Muscle of arm (tissue), 12 donors: ENCODE data around the gene EHMT1. TPM values are rescaled to one million over a fixed set of nuclear protein-coding genes. Genes with fewer than 3 reads are reported as not detected.
"Not testable (repeated sequence)": the region's sequence is repeated elsewhere in the genome, so short reads cannot be mapped to it uniquely, and the experiment has no call there.

Source experiments
- DNase-seq: peaks from one replicate; pipeline ENCODE4 v3.0.0-alpha.2; 2013
- polyA plus RNA-seq, 12 donors: library from polyadenylated mRNA; unstranded; fragments of 120-200 nt; gene quantifications; one replicate each; pipeline ENCODE4 v1.2.1, GENCODE V29; 2013; ENCODE audit not compliant: insufficient read length in 12 of 12

Gene EHMT1
- polyA plus RNA-seq, 12 donors = 36.6 to 71.7 (median 43.4) TPM; not detected in 1

DNA sequence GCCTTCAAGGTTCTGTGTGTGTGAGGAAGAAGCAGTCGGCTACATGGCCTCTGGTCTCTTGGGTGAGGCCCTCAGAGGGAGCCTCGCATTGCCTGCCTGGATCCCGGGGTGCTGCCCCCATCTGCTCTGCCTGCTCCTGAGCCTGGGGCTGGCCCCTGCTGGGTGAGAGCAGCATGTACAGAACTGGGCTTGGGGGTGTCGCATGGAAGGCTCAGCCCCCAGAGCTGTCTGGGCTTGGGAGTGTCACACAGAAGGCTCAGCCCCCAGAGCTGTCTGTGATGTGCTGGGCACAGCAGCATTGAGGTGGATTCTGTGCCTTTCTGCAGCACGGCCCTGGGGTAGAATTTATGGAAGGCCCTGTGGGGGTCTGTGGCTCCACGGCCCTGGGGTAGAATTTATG is 265.2 kb downstream of the EHMT1 start:
- not testable (repeated sequence) for DNase-seq

DNA sequence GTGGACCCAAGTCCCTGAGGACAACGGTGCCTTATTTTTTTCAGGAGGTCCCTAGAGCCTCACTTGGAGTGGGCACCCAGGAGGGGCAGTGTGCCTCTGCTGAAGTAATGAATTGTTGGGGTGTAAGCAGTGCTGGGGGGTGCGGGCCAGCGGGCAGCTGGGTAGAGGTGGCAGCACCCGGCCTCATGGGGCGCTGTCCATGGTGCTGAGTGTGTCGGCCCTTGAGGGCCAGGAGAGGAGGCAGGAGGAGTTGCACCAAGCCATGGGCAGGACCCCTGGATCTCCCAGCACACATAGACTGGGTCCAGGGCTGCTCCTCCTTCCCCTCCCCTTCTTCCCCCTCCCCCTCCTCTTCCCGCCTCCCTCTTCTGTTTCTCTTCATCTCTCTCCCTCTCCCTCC is 265.7 kb downstream of the EHMT1 start:
- DNase-seq = not testable (repeated sequence)

DNA sequence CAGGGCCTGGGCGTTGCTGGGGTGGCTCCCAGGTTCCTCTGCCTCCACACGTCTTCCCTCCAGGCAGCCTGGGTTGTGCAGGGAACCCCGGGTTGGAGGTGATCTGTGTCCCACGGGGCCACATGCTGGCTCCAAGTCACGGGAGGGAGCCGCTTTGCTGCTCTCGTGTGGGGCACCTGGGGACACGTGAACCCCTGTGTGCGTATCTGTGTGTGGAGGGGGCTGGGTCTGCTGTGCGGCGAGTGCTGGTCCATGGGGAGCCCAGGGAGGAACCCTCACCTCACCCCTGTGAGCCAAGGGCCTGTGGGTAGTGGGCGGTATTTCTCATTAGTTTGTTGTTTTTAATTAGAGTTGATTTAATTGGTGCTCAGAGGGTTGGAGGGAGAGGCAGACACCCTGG is 266.3 kb downstream of the EHMT1 start:
- not testable (repeated sequence) for DNase-seq

Other genes starting within 250 kb of the EHMT1 start
- gene EXD3, start 195.8 kb upstream of the EHMT1 start, polyA plus RNA-seq = 10 to 100 TPM in 8 of 12 donors, 1 to 10 TPM in 3, not detected in 1; 6.7 to 21.6 (median 11.6) TPM
- 1 to 10 TPM in 10 of 12 donors, not detected in 2; 1.4 to 3.1 (median 2.4) TPM for gene NOXA1, start 195.6 kb upstream of the EHMT1 start, polyA plus RNA-seq
- 1 to 10 TPM in 1 of 12 donors, under 1 TPM in 10, not detected in 1; 0.11 to 6.2 (median 0.34) TPM for gene ENTPD8, start 177.6 kb upstream of the EHMT1 start, polyA plus RNA-seq
- 10 to 100 TPM in 11 of 12 donors, not detected in 1; 13.4 to 40.8 (median 17.9) TPM for gene NSMF, start 159.7 kb upstream of the EHMT1 start, polyA plus RNA-seq
- gene PNPLA7, start 68.6 kb upstream of the EHMT1 start, polyA plus RNA-seq = 1 to 10 TPM in 11 of 12 donors, not detected in 1; 1.3 to 4.6 (median 2.9) TPM
- gene MRPL41, start 67.1 kb upstream of the EHMT1 start, polyA plus RNA-seq = 10 to 100 TPM in 11 of 12 donors, not detected in 1; 15.2 to 30.8 (median 18.1) TPM
- gene DPH7, start 40.1 kb upstream of the EHMT1 start, polyA plus RNA-seq = 10 to 100 TPM in 11 of 12 donors, not detected in 1; 19.6 to 38.7 (median 28.8) TPM
- gene ZMYND19, start 28.5 kb upstream of the EHMT1 start, polyA plus RNA-seq = 10 to 100 TPM in 11 of 12 donors, not detected in 1; 13.0 to 23.9 (median 17.6) TPM
- 10 to 100 TPM in 11 of 12 donors, not detected in 1; 18.7 to 71.0 (median 33.4) TPM for gene ARRDC1, start 13.3 kb upstream of the EHMT1 start, polyA plus RNA-seq